H9 (cell line): ENCODE results near the gene OAF. TPM values are rescaled to one million over a fixed set of nuclear protein-coding genes. Genes with fewer than 3 reads are reported as not detected.

ENCODE experiments used
- DNase-seq: peaks from one replicate; pipeline ENCODE4 v3.0.0-alpha.2; 2017
- H2AFZ ChIP-seq: one replicate; pipeline ENCODE4 v1.6.1; 2013; ENCODE audit warnings: mild to moderate bottlenecking, low read length, control low read depth, moderate library complexity
- H2AK5ac ChIP-seq: 2 replicates; pipeline ENCODE4 v1.6.1; 2013; ENCODE audit warnings: low read length, control low read depth, mixed read lengths; ENCODE audit not compliant: insufficient read length
- H2BK120ac ChIP-seq: one replicate; pipeline ENCODE4 v1.6.1; 2013; ENCODE audit warnings: low read depth, mild to moderate bottlenecking, low read length, control low read depth, inconsistent platforms; ENCODE audit not compliant: poor library complexity, severe bottlenecking
- H2BK12ac ChIP-seq: 2 replicates; pipeline ENCODE4 v1.6.1; 2013; ENCODE audit warnings: low read length, control low read depth, mixed read lengths, low read depth; ENCODE audit not compliant: insufficient read length
- H2BK15ac ChIP-seq: 2 replicates; pipeline ENCODE4 v1.6.1; 2013; ENCODE audit warnings: low read depth, low read length, control low read depth
- H2BK20ac ChIP-seq: one replicate; pipeline ENCODE4 v1.6.1; 2013; ENCODE audit warnings: low read depth, mild to moderate bottlenecking, low read length, control low read depth, inconsistent platforms; ENCODE audit not compliant: poor library complexity, severe bottlenecking
- H2BK5ac ChIP-seq: 2 replicates; pipeline ENCODE4 v1.6.1; 2013; ENCODE audit warnings: low read length, control low read depth, mixed read lengths; ENCODE audit not compliant: insufficient read length
- H3K14ac ChIP-seq: 2 replicates; pipeline ENCODE4 v1.6.1; 2013; ENCODE audit warnings: low read length, control low read depth; ENCODE audit not compliant: insufficient read depth
- H3K18ac ChIP-seq: 2 replicates; pipeline ENCODE4 v1.6.1; 2013; ENCODE audit warnings: low read depth, mild to moderate bottlenecking, mixed read lengths, low read length, control low read depth; ENCODE audit not compliant: insufficient read length
- H3K23ac ChIP-seq: 2 replicates; pipeline ENCODE4 v1.6.1; 2013; ENCODE audit warnings: low read length, control low read depth, mixed read lengths, low read depth; ENCODE audit not compliant: insufficient read length
- H3K23me2 ChIP-seq: 2 replicates; pipeline ENCODE4 v1.6.1; 2013; ENCODE audit warnings: low read depth, mild to moderate bottlenecking, mixed read lengths, low read length, control low read depth; ENCODE audit not compliant: insufficient read length, poor library complexity, severe bottlenecking
- H3K27ac ChIP-seq: 2 replicates; pipeline ENCODE4 v1.5.1; 2013; ENCODE audit warnings: low read length, control low read depth, mixed read lengths, low read depth; ENCODE audit not compliant: insufficient read length
- H3K27me3 ChIP-seq: 2 replicates; pipeline ENCODE4 v1.6.1; 2013; ENCODE audit warnings: low read length, control low read depth, inconsistent platforms; ENCODE audit not compliant: insufficient read depth
- H3K4ac ChIP-seq: 2 replicates; pipeline ENCODE4 v1.6.1; 2013; ENCODE audit warnings: low read depth, mild to moderate bottlenecking, control low read depth, inconsistent platforms, low read length, moderate library complexity
- H3K4me1 ChIP-seq: 2 replicates; pipeline ENCODE4 v1.6.1; 2013; ENCODE audit warnings: low read length, control low read depth, inconsistent platforms; ENCODE audit not compliant: insufficient read depth
- H3K4me2 ChIP-seq: 2 replicates; pipeline ENCODE4 v1.6.1; 2013; ENCODE audit warnings: low read length, control low read depth, mixed read lengths; ENCODE audit not compliant: insufficient read length, insufficient read depth
- H3K56ac ChIP-seq: 2 replicates; pipeline ENCODE4 v1.6.1; 2013; ENCODE audit warnings: low read depth, mild to moderate bottlenecking, mixed read lengths, low read length, control low read depth; ENCODE audit not compliant: insufficient read length
- H3K79me1 ChIP-seq: 2 replicates; pipeline ENCODE4 v1.6.1; 2013; ENCODE audit warnings: low read depth, mild to moderate bottlenecking, moderate library complexity, low read length, control low read depth, inconsistent platforms; ENCODE audit not compliant: insufficient read depth, poor library complexity, severe bottlenecking
- H3K79me2 ChIP-seq: 2 replicates; pipeline ENCODE4 v1.6.1; 2013; ENCODE audit warnings: low read length, control low read depth, inconsistent platforms; ENCODE audit not compliant: insufficient read depth
- H3K9ac ChIP-seq: 2 replicates; pipeline ENCODE4 v1.6.1; 2013; ENCODE audit warnings: low read length, control low read depth, mixed read lengths; ENCODE audit not compliant: insufficient read length; ENCODE audit errors: extremely low read depth
- H3K9me3 ChIP-seq: one replicate; pipeline ENCODE4 v1.6.1; 2013; ENCODE audit warnings: low read depth, low read length, inconsistent platforms; ENCODE audit not compliant: control insufficient read depth
- H3T11ph ChIP-seq: one replicate; pipeline ENCODE4 v1.6.1; 2013; ENCODE audit warnings: mild to moderate bottlenecking, low read length, control low read depth, inconsistent platforms
- H4K20me1 ChIP-seq: one replicate; pipeline ENCODE4 v1.6.1; 2013; ENCODE audit not compliant: control insufficient read depth, insufficient read length, insufficient read depth
- H4K5ac ChIP-seq: 2 replicates; pipeline ENCODE4 v1.6.1; 2013; ENCODE audit warnings: low read depth, mild to moderate bottlenecking, mixed read lengths, low read length, control low read depth; ENCODE audit not compliant: insufficient read length
- H4K8ac ChIP-seq: replicated peaks from 2 replicates; pipeline ENCODE4 v1.6.1; 2013; ENCODE audit warnings: low read length, control low read depth, mixed read lengths, low read depth; ENCODE audit not compliant: insufficient read length
- H4K91ac ChIP-seq: 2 replicates; pipeline ENCODE4 v1.6.1; 2013; ENCODE audit warnings: low read depth, mild to moderate bottlenecking, moderate library complexity, mixed read lengths, low read length, control low read depth; ENCODE audit not compliant: insufficient read length
- H3K27ac Mint-ChIP-seq, 3 experiments: 2 replicates in 2 of 3; 3 replicates in 1 of 3; pipeline ENCODE4 v1.8.0; 2020 to 2021; ENCODE audit warnings: mixed read lengths in 3 of 3, mild to moderate bottlenecking in 1 of 3, moderate library complexity in 1 of 3
- H3K27me3 Mint-ChIP-seq: 2 replicates; pipeline ENCODE4 v1.8.0; 2021; ENCODE audit warnings: low read depth, mild to moderate bottlenecking, moderate library complexity, mixed read lengths
- H3K36me3 Mint-ChIP-seq, 3 experiments: 2 replicates in 2 of 3; 3 replicates in 1 of 3; pipeline ENCODE4 v1.8.0; 2020 to 2021; ENCODE audit warnings: low read depth in 3 of 3, mixed read lengths in 3 of 3; ENCODE audit not compliant: insufficient read depth in 1 of 3
- H3K4me1 Mint-ChIP-seq, 2 experiments: 2 replicates each; pipeline ENCODE4 v1.8.0; 2020; ENCODE audit warnings: mixed read lengths in 2 of 2
- H3K4me3 Mint-ChIP-seq, 2 experiments: 2 replicates in 1 of 2; 3 replicates in 1 of 2; pipeline ENCODE4 v1.8.0; 2020 to 2021; ENCODE audit warnings: mild to moderate bottlenecking in 2 of 2, mixed read lengths in 2 of 2, moderate library complexity in 1 of 2
- H3K9me3 Mint-ChIP-seq, 2 experiments: 2 replicates in 1 of 2; 3 replicates in 1 of 2; pipeline ENCODE4 v1.8.0; 2020; ENCODE audit warnings: mild to moderate bottlenecking in 2 of 2, mixed read lengths in 2 of 2, moderate library complexity in 1 of 2
- CTCF ChIP-seq: fragments of 200-600 bp; sonication (generic); conservative IDR thresholded peaks from 3 replicates; pipeline ENCODE4 v1.8.0; 2021; ENCODE audit warnings: antibody characterized with exemption, mild to moderate bottlenecking
- WGBS: extraction: QIAGEN DNeasy Blood & Tissue Kit; methylation state at CpG from one replicate; pipeline ENCODE4 v1.1.7; 2013; ENCODE audit warnings: missing lambda C conversion rate, low lambda C conversion rate, mixed read lengths; ENCODE audit not compliant: insufficient read length; ENCODE audit errors: extremely low coverage; 5-methylcytosine and 5-hydroxymethylcytosine counted together
- total RNA-seq: library from RNA; stranded (reverse); gene quantifications from 2 replicates; pipeline ENCODE4 v1.2.1, GENCODE V29; 2021

The OAF gene
- total RNA-seq, 1 experiment from 2014 or later, result 1.1 TPM

- Histone ChIP-seq H3K9me3 (no peaks in the 10 kb centered on the region), H3T11ph (no peak overlapping the region), H3K4me1 (no peaks in the 10 kb centered on the region), H2BK120ac (no peak overlapping the region), H4K20me1 (no peaks in the 10 kb centered on the region), H3K18ac (no peak overlapping the region), H4K8ac (no peak overlapping the region), H4K5ac (no peak overlapping the region), H3K4ac (no peak overlapping the region), H2AFZ (no peak overlapping the region), H3K23ac (no peak overlapping the region), H3K4me2 (no peak overlapping the region), H2BK15ac (no peak overlapping the region), H3K79me1 (no peaks in the 10 kb centered on the region), H3K14ac (no peak overlapping the region), H2BK12ac (no peak overlapping the region), H3K27me3 (peaks cover 74% of the 10 kb centered on the region), H3K79me2 (no peaks in the 10 kb centered on the region), H2AK5ac (no peak overlapping the region), H4K91ac (no peak overlapping the region), H3K27ac (no peak overlapping the region), H3K23me2 (peaks cover 11% of the 10 kb centered on the region), H3K9ac (no peak overlapping the region), H2BK5ac (no peak overlapping the region), H2BK20ac (no peak overlapping the region), H3K56ac (no peak overlapping the region)
- Mint-ChIP-seq H3K9me3 (no peaks in the 10 kb centered on the region), H3K27ac (peak overlapping the region in 1 of 3 experiments; percentile 36; a peak in 1 of 7 replicates), H3K36me3 (no peaks in the 10 kb centered on the region), H3K4me1 (peaks cover 34% of the 10 kb centered on the region in 2 experiments), H3K27me3 (peaks cover 96% of the 10 kb centered on the region), H3K4me3 (peak overlapping the region in 1 of 2 experiments; percentile 30; a peak in 2 of 5 replicates)
- DNase-seq, result no peak
- no peak for TF ChIP-seq CTCF
- no CpG with 5 or more reads among the region's 2 CpGs for WGBS
Measured at GRCh38 chr11:120212926-120213325, 2.1 kb downstream of the OAF start.
